HG02840 (cell line): ENCODE results near the gene PGPEP1.
"Not testable (repeated sequence)": the region's sequence is repeated elsewhere in the genome, so short reads cannot be mapped to it uniquely, and the experiment has no call there.

Experiments
- ATAC-seq: cut with Tn5 transposase; IDR thresholded peaks from one replicate; pipeline ENCODE4 v1.9.1; 2021; ENCODE audit warnings: mild to moderate bottlenecking, moderate library complexity, moderate number of reproducible peaks; ENCODE audit not compliant: unreplicated experiment, low FRiP score

PGPEP1 gene

DNA sequence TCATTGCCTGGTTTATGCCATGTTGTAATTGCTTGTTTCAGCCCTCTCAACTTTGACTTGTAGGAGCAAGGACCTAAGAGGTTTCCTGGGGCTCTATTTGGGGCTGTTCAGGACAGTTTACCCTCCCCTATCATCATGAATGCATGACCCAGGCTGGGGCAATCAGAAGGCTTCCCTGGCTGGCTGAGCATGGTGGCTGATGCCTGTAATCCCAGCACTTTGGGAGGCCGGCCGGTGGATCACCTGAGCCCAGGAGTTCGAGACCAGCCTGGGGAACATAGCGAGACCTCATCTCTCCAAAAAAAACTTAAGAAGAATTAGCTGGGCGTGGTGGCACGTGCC, 11.4 kb upstream of the PGPEP1 start:
- ATAC-seq = no peak

GRCh38 chr19:18330868-18331267, 9.5 kb upstream of the PGPEP1 start:
- no peak for ATAC-seq

DNA sequence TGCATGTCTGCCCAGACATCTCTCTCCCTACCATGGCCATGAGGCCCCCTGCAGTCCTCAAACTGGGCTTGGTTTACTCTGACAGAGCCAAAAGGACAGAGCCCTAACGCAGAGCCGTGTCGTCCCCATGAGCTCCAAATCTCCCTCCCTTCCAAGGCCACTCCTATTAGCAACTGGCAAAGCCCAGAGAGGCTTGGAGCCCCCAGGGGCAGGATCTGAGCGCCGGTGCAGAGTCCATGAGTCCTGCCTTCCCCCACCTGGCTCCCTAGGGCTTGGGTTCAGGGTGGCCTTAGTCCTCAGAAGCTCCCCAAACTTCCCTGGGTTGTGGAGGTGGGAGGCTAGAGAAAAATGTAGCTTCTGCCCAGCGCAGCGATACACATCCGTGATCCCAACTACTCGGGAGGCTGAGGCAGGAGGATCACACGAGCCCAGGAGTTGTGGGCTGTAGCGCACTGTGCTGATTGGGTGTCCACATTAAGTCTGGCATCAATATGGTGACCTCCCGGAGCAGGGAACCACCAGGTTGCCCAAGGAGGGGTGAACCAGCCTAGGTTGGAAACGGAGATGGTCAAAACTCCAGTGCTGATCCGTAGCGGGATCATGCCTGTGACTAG, 7.4 kb upstream of the PGPEP1 start:
- ATAC-seq = no peak

DNA sequence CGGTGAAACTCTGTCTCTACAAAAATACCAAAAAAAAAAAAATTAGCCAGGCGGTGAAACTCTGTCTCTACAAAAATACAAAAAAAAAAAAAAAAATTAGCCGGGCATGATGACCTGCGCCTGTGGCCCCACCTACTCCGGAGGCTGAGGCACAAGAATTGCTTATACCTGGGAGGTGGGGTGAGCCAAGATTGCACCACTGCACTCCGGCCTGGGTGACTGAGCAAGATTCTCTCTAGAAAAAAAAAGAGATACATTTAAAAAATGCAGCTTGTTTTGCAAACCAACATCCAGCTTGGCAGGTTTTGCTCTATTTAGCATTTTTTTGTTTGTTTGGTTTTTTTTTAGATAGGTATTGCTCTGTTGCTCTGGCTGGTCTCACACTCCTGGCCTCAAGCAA, 6.7 kb upstream of the PGPEP1 start:
- ATAC-seq = no peak

GRCh38 chr19:18336121-18336520, 4.3 kb upstream of the PGPEP1 start:
- ATAC-seq = no peak

DNA sequence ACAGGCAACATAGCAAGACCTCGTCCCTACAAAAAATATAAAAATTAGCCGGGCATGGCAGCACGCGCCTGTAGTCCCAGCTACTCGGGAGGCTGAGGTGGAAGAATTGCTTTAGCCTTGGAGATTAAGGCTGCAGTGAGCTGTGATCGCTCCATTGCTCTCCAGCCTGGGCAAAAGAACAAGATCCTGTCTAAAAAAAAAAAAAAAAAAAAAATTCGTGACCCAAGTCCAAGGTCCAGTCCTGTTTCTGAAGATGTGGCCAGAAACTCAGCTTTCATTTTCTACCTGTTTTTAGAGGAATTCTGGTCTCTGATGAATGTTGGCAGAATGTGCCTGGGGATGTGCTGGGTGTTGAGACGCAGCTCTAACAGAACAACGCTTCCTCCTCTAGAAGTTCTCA, 1.9 kb upstream of the PGPEP1 start:
- ATAC-seq = no peak

DNA sequence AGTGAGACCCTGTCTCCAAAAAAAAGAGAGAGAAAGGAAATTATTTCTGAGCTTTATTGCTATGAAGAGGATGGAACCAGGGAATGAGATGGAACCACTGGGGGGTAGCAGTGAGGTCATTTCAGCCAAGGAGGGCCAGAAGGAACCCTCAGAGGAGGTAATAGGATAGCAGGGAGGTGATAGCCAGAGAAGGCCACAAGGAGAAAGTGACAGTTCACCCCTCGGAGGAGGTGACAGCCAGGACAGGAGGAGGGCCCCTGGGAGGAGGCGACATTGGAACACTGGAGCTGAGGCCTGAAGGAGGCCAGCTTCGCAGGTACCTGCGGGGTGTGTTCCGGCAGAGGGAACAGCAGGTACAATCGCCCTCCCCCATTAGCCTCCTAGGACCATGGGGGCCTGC, 675 bp upstream of the PGPEP1 start:
- ATAC-seq = no peak

GRCh38 chr19:18340990-18341868, 831 bp downstream of the PGPEP1 start:
- no peak for ATAC-seq

DNA sequence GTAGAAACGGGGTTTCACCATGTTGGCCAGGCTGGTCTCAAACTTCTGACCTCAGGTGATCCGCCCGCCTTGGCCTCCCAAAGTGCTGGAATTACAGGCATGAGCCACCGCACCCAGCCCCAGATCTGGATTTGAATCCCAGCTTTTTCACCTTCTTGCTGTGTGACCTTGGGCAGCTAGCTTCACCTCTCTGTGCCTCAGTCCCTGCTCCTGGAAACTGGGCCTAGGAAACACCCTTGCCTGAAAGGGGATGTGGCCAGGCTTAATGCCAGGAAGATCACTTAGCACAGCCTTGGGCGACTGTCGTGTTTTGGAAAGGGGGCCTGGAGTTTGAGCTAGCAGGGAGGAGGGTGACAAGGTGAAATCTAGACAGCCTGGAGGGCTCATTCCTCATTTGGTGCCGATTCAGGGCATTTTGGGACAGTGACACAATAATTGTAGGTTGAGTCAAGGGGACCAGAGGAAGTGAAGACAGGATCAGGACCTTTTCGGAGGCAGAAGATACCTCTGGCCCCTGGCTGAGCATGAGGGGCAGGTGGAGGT, 1.8 kb downstream of the PGPEP1 start:
- ATAC-seq = no peak

GRCh38 chr19:18344582-18344950, 4.2 kb downstream of the PGPEP1 start:
- no peak for ATAC-seq

DNA sequence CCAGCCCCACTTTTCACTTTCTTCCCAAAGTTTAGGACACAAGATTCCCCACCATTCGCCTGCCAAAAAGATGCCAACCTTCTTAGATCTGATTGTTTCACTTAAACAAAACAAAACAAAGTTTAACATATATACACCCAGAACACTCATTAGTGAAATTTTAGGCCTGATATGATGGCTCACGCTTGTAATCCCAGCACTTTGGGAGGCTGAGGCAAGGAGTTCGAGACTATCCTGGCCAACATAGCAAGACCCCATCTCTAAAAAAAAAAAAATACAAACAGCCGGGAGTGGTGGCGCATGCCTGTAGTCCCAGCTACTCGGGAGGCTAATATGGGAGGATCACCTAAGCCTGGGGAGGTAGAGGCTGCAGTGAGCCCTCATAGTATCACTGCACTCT, 4.9 kb downstream of the PGPEP1 start:
- no peak for ATAC-seq

DNA sequence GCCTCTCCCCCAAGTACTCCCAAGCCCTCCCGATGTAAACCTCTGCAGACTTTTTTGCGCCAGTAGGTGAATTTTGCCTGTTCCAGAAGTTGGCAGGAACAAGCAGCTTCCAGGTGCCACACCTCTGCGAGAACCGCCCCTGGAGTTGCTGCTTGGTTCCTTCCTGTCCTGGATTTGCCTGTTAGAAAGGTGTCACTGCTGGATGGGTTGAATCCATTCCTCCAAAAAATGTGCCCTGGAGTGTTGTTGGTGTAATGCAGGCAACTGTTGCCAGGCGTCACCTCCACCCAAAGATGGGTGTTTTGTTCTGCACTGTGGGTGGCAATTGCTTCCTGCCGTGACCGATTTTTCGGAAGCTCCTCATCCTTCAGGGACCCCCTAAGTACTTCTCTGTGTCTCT, 5.7 kb downstream of the PGPEP1 start:
- ATAC-seq = no peak

DNA sequence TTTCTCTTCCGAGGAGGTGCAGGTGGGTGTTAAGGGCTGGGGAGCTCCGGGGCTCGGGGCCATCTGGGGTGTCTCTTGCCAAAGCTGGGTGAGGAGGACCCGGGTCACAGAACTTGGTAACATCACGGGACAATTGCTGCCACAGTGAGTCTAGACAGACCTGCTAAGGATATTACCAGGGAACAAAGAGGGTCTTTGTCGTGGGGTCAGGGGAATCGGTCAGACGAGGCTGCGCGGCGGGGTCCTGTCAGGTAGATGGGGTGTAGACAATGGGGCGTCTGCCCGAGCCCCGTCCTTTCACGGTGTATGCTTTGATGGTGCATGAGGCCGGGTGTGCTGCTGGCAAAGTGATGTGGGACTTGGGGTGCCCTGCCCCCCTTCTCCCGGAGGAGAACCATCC, 7.8 kb downstream of the PGPEP1 start:
- no peak for ATAC-seq

DNA sequence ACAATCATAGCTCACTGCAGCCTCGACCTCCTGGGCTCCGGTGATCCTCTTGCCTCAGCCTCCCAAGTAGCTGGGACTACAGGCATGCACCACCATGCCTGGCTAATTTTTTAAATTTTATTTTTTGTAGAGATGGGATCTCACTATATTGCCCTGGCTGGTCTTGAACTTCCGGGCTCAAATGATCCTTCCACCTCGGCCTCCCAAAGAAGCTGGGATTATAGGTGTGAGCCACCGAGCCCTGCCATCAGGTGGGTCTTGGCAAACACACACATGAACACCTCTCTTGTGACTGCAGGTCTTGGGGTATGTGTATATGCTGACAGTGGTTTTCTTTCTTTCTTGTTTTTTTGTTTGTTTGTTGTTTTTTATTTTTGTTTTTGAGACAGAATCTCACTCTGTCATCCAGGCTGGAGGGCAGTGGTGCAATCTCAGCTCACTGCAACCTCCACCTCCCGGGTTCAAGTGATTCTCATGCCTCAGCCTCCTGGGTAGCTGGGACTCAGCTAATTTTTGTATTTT, 8.5 kb downstream of the PGPEP1 start:
- not testable (repeated sequence) for ATAC-seq

DNA sequence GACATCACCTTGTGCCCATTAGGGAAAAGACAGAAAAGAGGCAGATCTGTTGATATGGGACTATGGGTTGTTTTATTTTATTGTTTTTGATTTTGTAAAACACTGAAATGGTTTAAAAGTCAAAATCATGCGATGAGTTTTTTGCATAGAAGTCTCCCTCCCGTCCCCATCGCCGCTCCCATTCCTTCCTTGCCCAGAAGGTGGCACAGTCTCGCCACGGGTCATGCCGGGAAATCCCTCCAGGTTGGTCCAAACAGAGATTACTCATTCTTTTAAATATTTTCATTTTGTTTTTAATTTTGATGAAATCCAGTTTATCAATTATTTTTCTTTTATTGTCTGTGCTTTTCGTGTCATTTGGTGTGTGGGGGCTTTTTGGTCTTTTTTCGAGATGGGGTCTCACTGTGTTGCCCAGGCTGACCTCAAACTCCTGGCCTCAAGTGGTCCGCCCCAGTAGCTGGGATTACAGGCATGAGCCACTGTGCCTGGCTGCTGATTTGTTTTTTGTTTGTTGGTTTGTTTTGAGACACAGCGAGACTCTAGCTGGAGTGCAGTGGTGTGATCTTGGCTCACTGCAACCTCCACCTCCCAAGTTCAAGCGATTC, 9.2 kb downstream of the PGPEP1 start:
- no peak for ATAC-seq

- ATAC-seq = no peak
These were observed 10.1 kb downstream of the PGPEP1 start for GRCh38 chr19:18350490-18350889.

- no peak for ATAC-seq
These were observed 11.1 kb downstream of the PGPEP1 start for GRCh38 chr19:18351544-18351943.

- no peak for ATAC-seq
These were observed 13.1 kb downstream of the PGPEP1 start for GRCh38 chr19:18353378-18354005.

DNA sequence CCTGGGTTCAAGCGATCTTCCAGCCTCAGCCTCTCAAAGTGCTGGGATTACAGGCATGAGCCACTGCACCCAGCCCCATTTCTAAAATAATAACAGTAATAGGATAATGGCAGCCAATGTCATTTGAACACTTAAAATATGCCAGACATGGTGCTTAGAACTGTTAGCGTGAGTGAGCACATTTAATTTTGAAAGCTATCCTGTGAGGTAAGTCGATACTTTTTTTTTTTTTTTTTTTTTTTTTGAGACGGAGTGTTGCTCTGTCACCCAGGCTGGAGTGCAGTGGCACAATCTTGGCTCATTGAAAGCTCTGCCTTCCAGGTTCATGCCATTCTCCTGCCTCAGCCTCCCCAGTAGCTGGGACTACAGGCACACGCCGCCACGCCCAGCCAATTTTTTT, 14.3 kb downstream of the PGPEP1 start:
- ATAC-seq = not testable (repeated sequence)

GRCh38 chr19:18357041-18357440, 16.6 kb downstream of the PGPEP1 start:
- no peak for ATAC-seq

DNA sequence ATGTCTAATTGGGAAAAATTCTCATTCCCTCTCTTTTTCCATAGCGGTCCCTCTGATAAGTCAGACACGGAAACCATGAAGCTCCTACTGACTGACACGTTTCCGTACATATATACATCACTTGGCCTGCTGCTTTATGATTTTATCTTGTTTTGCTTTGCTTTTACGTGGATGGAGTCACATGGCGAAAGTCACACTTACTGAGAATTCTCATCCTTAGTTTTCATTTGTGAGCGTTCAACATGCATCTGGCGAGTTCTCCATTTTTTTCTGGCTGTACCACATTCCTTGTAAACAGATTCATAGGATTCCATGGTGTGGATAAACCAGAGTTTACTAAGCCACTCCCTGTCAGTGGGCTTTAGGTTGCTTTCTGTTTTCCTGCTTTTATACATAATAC, 21.2 kb downstream of the PGPEP1 start:
- ATAC-seq = no peak
